PC-3 (cell line): Measurements from ENCODE around the gene SEMA3C. TPM values are rescaled to one million over a fixed set of nuclear protein-coding genes. Genes with fewer than 3 reads are reported as not detected.

ENCODE experiments used
- ATAC-seq: fragments of 200-7000 bp; cut with Tn5 transposase; 2 replicates; pipeline ENCODE4 v1.9.1; 2020; ENCODE audit warnings: mild to moderate bottlenecking, moderate library complexity
- BruUV-seq: library from RNA; stranded (reverse); fragments of 400-500 nt; replicated peaks from 2 replicates; lab custom pipeline; 2021; lab: Mats Ljungman, UMichigan
- CTCF ChIA-PET: fragments of 300-600 bp; sonication (Branson Sonifier 250); formaldehyde crosslinking; loops from one replicate; lab custom pipeline; 2022; ENCODE audit warnings: antibody characterized with exemption; lab: Charles Lee
- POLR2A ChIA-PET: fragments of 300-600 bp; sonication (Branson Sonifier 250); formaldehyde crosslinking; loops from one replicate; lab custom pipeline; 2022; ENCODE audit warnings: antibody characterized with exemption; ENCODE audit not compliant: unreplicated experiment; lab: Charles Lee
- DNase-seq: peaks from one replicate; pipeline ENCODE4 v3.0.0-alpha.2; 2015
- H2AFZ ChIP-seq: fragments of 300-600 bp; sonication (generic); 2 replicates; pipeline ENCODE4 v1.6.0; 2016; ENCODE audit warnings: antibody characterized with exemption, low read length
- H3F3A ChIP-seq: fragments of 300-600 bp; sonication (generic); one replicate; pipeline ENCODE4 v1.6.0; 2017; ENCODE audit warnings: antibody characterized with exemption, low read length, control low read depth, mild to moderate bottlenecking; ENCODE audit not compliant: unreplicated experiment
- H3K27ac ChIP-seq: fragments of 300-600 bp; sonication (generic); 2 replicates; pipeline ENCODE4 v1.5.1; 2016; ENCODE audit warnings: mild to moderate bottlenecking, low read length
- H3K27me3 ChIP-seq: fragments of 300-600 bp; sonication (generic); 2 replicates; pipeline ENCODE4 v1.6.1; 2016; ENCODE audit warnings: low read length, mixed read lengths
- H3K36me3 ChIP-seq: fragments of 300-600 bp; sonication (generic); 2 replicates; pipeline ENCODE4 v1.6.1; 2016; ENCODE audit warnings: low read depth, mixed run types, low read length, mixed read lengths
- H3K4me1 ChIP-seq: fragments of 300-600 bp; sonication (generic); 2 replicates; pipeline ENCODE4 v1.5.1; 2016; ENCODE audit warnings: low read length; ENCODE audit not compliant: insufficient read depth
- H3K4me2 ChIP-seq: fragments of 300-600 bp; sonication (generic); 2 replicates; pipeline ENCODE4 v1.6.0; 2016; ENCODE audit warnings: low read length
- H3K4me3 ChIP-seq: fragments of 300-600 bp; sonication (generic); 2 replicates; pipeline ENCODE4 v1.5.1; 2016; ENCODE audit warnings: mild to moderate bottlenecking, low read length, mixed read lengths
- H3K79me2 ChIP-seq: fragments of 300-600 bp; sonication (generic); 2 replicates; pipeline ENCODE4 v1.6.1; 2017; ENCODE audit warnings: low read length, mixed read lengths
- H3K9ac ChIP-seq: fragments of 300-600 bp; sonication (generic); 2 replicates; pipeline ENCODE4 v1.6.0; 2016; ENCODE audit warnings: mild to moderate bottlenecking, low read length
- H3K9me2 ChIP-seq: fragments of 300-600 bp; sonication (generic); replicated peaks from 2 replicates; pipeline ENCODE4 v1.6.1; 2016; ENCODE audit warnings: mixed run types, low read length, mixed read lengths
- H3K9me3 ChIP-seq: fragments of 300-600 bp; sonication (generic); 2 replicates; pipeline ENCODE4 v1.6.1; 2016; ENCODE audit warnings: low read length, mixed read lengths
- H4K20me1 ChIP-seq: fragments of 300-600 bp; sonication (generic); 2 replicates; pipeline ENCODE4 v1.6.1; 2016; ENCODE audit warnings: low read length, mixed read lengths
- CTCF ChIP-seq: fragments of 300-600 bp; sonication (generic); conservative IDR thresholded peaks from 2 replicates; pipeline ENCODE4 v1.5.1; 2017; ENCODE audit warnings: antibody characterized with exemption, low read depth, mild to moderate bottlenecking, low read length
- EZH2 ChIP-seq: fragments of 300-600 bp; sonication (generic); IDR thresholded peaks from one replicate; pipeline ENCODE4 v1.6.1; 2017; ENCODE audit warnings: antibody characterized with exemption, mild to moderate bottlenecking, low read length; ENCODE audit not compliant: unreplicated experiment
- EZH2phosphoT487 ChIP-seq: fragments of 300-600 bp; sonication (generic); IDR thresholded peaks from 2 replicates; pipeline ENCODE4 v1.6.1; 2018; ENCODE audit warnings: mild to moderate bottlenecking, antibody characterized with exemption, low read length, borderline replicate concordance
- intact Hi-C: fragments of 100-400 bp; cut with micrococcal nuclease; formaldehyde crosslinking; loops from 2 replicates; pipeline ENCODE4 v1.9.0; 2023
- total RNA-seq: library from RNA; depleted of rRNA; stranded (reverse); fragments of >200 nt; gene quantifications from 2 replicates; pipeline ENCODE4 v1.2.3, GENCODE V29; 2014

The SEMA3C gene
- total RNA-seq, 1 experiment from 2014 or later: 28.0 TPM

- ChIA-PET CTCF (no interaction called here), POLR2A (no interaction called here)
- no peak overlapping the region for H3K27ac ChIP-seq
- ATAC-seq: no peak
- no peak overlapping the region for H3K9ac ChIP-seq
- no peak overlapping the region for H2AFZ ChIP-seq
- no peak for DNase-seq
- no peaks in the 10 kb centered on the region for H3K27me3 ChIP-seq
- H3K79me2 ChIP-seq: peaks cover 39% of the 10 kb centered on the region
- no TSS peak for BruUV-seq
- H3K4me3 ChIP-seq: no peak overlapping the region
- H4K20me1 ChIP-seq: no peaks in the 10 kb centered on the region
- intact Hi-C loops: no loop called here
- no peaks in the 10 kb centered on the region for H3K9me3 ChIP-seq
- TF ChIP-seq EZH2 (no peak), EZH2phosphoT487 (no peak), CTCF (no peak)
- H3K9me2 ChIP-seq: no peaks in the 10 kb centered on the region
- peaks cover 29% of the 10 kb centered on the region for H3K4me1 ChIP-seq
- H3K36me3 ChIP-seq: no peaks in the 10 kb centered on the region; the same call in 1 of the 2 replicates
- peaks cover 5% of the 10 kb centered on the region for H3F3A ChIP-seq
- H3K4me2 ChIP-seq: no peak overlapping the region
Measured at GRCh38 chr7:80905334-80905733, 13.5 kb downstream of the SEMA3C start.

DNA sequence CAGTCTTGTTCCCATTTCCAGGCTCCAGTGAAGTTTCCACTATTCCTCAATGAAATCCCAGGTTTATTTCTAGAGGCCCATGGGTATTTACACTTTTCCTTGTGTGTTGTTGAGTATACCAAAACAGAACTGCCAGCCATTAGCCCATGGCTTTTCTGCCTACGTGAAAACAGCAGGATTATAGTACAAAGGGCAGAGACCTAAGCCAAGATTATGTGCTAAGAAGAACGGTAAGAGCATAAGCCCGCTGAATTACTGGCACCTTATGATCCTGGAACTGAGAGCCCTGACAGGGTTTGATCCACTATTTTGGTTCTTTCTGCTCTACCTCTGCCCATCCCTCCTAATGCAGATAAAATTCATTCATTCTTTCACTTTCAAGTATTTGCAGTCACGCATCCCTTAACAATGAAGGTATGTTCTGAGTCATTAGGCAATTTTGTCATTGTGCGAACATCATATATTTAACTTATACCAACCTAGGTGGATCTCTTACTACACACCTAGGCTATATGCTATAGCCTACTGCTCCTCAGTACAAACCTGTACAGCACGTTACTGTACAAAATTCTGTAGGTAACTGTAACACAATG, 16.0 kb downstream of the SEMA3C start:
- ATAC-seq (no peak), DNase-seq (peak; percentile 63)
- intact Hi-C loops: loop anchor here (5.0 kb wide), 2 partner anchors 71 to 121 kb away; no protein-coding TSS in a partner anchor
- no TSS peak for BruUV-seq
- H3K9ac ChIP-seq: no peak overlapping the region
- H4K20me1 ChIP-seq: no peaks in the 10 kb centered on the region
- CTCF ChIA-PET: no interaction called here
- H3K36me3 ChIP-seq: no peaks in the 10 kb centered on the region; the same call in 1 of the 2 replicates
- TF ChIP-seq EZH2phosphoT487: no peak
- no peak for TF ChIP-seq CTCF
- no peak for TF ChIP-seq EZH2
- H3K79me2 ChIP-seq: peaks cover 44% of the 10 kb centered on the region
- no peak overlapping the region for H3K4me2 ChIP-seq
- H2AFZ ChIP-seq: no peak overlapping the region
- peaks cover 38% of the 10 kb centered on the region for H3K4me1 ChIP-seq
- no peaks in the 10 kb centered on the region for H3K9me2 ChIP-seq
- H3F3A ChIP-seq: peaks cover 5% of the 10 kb centered on the region
- no peaks in the 10 kb centered on the region for H3K9me3 ChIP-seq
- POLR2A ChIA-PET: interaction anchor here (0.6 kb wide), 1 partner anchor 305 kb away, joined by 3 read pairs; no protein-coding TSS in a partner anchor
- no peak overlapping the region for H3K4me3 ChIP-seq
- no peak overlapping the region for H3K27ac ChIP-seq
- no peaks in the 10 kb centered on the region for H3K27me3 ChIP-seq

GRCh38 chr7:80902019-80902418, 16.8 kb downstream of the SEMA3C start:
- Histone ChIP-seq H3K79me2 (peaks cover 48% of the 10 kb centered on the region), H2AFZ (no peak overlapping the region)

More at GRCh38 chr7:80902019-80902418, 16.8 kb downstream of the SEMA3C start:
- Histone ChIP-seq H3K9me3 (no peaks in the 10 kb centered on the region), H3K27me3 (no peaks in the 10 kb centered on the region), H3K4me3 (no peak overlapping the region), H3K4me2 (no peak overlapping the region), H4K20me1 (no peaks in the 10 kb centered on the region), H3F3A (peaks cover 5% of the 10 kb centered on the region), H3K36me3 (no peaks in the 10 kb centered on the region; the same call in 1 of the 2 replicates), H3K4me1 (peaks cover 45% of the 10 kb centered on the region), H3K27ac (peak overlapping the region; percentile 63; the same call in 1 of the 2 replicates), H3K9me2 (no peaks in the 10 kb centered on the region), H3K9ac (no peak overlapping the region)
- no TSS peak for BruUV-seq
- ChIA-PET CTCF (no interaction called here), POLR2A (interaction anchor here (0.6 to 0.8 kb wide), 2 partner anchors 17 to 304 kb away, joined by 3 to 5 read pairs; partner anchors contain the start of gene SEMA3C)
- intact Hi-C loops: loop anchor here (5.0 kb wide), 2 partner anchors 70 to 120 kb away; no protein-coding TSS in a partner anchor
- DNase-seq (peak; percentile 24), ATAC-seq (no peak)
- no peak for TF ChIP-seq EZH2phosphoT487
- no peak for TF ChIP-seq CTCF
- TF ChIP-seq EZH2: no peak
